Measurements from ENCODE around the gene WDR54. TPM values are rescaled to one million over a fixed set of nuclear protein-coding genes. Genes with fewer than 3 reads are reported as not detected.

WDR54 gene
- polyA plus RNA-seq, 2 of the 4 experiments (the other 2 are of a cell fraction) = 47.4 to 62.5 TPM

DNA sequence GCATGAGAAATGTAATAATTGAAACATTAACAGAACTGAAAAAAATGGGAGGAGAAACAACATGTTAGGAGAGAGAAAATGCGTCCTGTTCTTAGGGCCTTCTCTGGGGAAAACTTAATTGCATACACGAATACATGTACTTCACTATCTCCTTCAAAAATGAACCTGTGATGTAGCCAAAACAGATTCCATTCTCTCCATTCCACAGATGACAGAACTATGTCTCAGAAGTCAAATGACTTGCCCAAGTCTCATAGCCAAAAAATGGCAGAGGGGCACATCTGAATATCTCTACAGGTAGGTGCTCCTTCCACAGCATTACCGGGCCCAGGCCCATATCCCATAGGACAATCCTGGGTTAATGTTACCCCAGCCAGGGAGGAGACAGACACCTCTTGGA lies 37.5 kb upstream of the WDR54 start:
- POLR2A ChIA-PET = no interaction called here
- ATAC-seq = no peak
- TF ChIP-seq, protein P1, sequence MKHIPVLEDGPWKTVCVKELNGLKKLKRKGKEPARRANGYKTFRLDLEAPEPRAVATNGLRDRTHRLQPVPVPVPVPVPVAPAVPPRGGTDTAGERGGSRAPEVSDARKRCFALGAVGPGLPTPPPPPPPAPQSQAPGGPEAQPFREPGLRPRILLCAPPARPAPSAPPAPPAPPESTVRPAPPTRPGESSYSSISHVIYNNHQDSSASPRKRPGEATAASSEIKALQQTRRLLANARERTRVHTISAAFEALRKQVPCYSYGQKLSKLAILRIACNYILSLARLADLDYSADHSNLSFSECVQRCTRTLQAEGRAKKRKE (CRISPR knock-in tag; IDR thresholded peaks at IDR 0.05; ENCODE audit: low read depth) = no peak
- TF ChIP-seq HDAC2 (IDR thresholded peaks at IDR 0.05) (no peak), ZSCAN20 (CRISPR knock-in tag; IDR thresholded peaks at IDR 0.05) (no peak), SMC3 (IDR thresholded peaks at IDR 0.05) (no peak), TFCP2L1 (CRISPR knock-in tag; IDR thresholded peaks at IDR 0.05) (no peak), ESRRA (IDR thresholded peaks at IDR 0.05; ENCODE audit: borderline replicate concordance, low read length) (no peak), CHD2 (IDR thresholded peaks at IDR 0.05; ENCODE audit: low read length, partially characterized antibody) (no peak), HOXA7 (CRISPR knock-in tag; IDR thresholded peaks at IDR 0.05) (no peak), FOSB (CRISPR knock-in tag; IDR thresholded peaks at IDR 0.05) (no peak), PHF8 (IDR thresholded peaks at IDR 0.05; ENCODE audit: borderline replicate concordance, low read depth) (no peak), CEBPB (IDR thresholded peaks at IDR 0.05) (no peak), HOXB13 (CRISPR knock-in tag; IDR thresholded peaks at IDR 0.05; ENCODE audit: low read depth) (no peak), CBX2 (IDR thresholded peaks at IDR 0.05; ENCODE audit: borderline replicate concordance, low read depth) (no peak)
- TF ChIP-seq, protein P2, sequence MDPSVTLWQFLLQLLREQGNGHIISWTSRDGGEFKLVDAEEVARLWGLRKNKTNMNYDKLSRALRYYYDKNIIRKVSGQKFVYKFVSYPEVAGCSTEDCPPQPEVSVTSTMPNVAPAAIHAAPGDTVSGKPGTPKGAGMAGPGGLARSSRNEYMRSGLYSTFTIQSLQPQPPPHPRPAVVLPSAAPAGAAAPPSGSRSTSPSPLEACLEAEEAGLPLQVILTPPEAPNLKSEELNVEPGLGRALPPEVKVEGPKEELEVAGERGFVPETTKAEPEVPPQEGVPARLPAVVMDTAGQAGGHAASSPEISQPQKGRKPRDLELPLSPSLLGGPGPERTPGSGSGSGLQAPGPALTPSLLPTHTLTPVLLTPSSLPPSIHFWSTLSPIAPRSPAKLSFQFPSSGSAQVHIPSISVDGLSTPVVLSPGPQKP (IDR thresholded peaks at IDR 0.05; ENCODE audit: low read depth, low read length) = no peak
- TF ChIP-seq, protein P3, sequence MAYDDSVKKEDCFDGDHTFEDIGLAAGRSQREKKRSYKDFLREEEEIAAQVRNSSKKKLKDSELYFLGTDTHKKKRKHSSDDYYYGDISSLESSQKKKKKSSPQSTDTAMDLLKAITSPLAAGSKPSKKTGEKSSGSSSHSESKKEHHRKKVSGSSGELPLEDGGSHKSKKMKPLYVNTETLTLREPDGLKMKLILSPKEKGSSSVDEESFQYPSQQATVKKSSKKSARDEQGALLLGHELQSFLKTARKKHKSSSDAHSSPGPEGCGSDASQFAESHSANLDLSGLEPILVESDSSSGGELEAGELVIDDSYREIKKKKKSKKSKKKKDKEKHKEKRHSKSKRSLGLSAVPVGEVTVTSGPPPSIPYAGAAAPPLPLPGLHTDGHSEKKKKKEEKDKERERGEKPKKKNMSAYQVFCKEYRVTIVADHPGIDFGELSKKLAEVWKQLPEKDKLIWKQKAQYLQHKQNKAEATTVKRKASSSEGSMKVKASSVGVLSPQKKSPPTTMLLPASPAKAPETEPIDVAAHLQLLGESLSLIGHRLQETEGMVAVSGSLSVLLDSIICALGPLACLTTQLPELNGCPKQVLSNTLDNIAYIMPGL (CRISPR knock-in tag; IDR thresholded peaks at IDR 0.05; ENCODE audit: borderline replicate concordance) = no peak
- TF ChIP-seq, protein P4, sequence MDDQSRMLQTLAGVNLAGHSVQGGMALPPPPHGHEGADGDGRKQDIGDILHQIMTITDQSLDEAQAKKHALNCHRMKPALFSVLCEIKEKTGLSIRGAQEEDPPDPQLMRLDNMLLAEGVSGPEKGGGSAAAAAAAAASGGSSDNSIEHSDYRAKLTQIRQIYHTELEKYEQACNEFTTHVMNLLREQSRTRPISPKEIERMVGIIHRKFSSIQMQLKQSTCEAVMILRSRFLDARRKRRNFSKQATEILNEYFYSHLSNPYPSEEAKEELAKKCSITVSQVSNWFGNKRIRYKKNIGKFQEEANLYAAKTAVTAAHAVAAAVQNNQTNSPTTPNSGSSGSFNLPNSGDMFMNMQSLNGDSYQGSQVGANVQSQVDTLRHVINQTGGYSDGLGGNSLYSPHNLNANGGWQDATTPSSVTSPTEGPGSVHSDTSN (IDR thresholded peaks at IDR 0.05) = no peak
- TF ChIP-seq, protein P5, sequence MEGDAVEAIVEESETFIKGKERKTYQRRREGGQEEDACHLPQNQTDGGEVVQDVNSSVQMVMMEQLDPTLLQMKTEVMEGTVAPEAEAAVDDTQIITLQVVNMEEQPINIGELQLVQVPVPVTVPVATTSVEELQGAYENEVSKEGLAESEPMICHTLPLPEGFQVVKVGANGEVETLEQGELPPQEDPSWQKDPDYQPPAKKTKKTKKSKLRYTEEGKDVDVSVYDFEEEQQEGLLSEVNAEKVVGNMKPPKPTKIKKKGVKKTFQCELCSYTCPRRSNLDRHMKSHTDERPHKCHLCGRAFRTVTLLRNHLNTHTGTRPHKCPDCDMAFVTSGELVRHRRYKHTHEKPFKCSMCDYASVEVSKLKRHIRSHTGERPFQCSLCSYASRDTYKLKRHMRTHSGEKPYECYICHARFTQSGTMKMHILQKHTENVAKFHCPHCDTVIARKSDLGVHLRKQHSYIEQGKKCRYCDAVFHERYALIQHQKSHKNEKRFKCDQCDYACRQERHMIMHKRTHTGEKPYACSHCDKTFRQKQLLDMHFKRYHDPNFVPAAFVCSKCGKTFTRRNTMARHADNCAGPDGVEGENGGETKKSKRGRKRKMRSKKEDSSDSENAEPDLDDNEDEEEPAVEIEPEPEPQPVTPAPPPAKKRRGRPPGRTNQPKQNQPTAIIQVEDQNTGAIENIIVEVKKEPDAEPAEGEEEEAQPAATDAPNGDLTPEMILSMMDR (IDR thresholded peaks at IDR 0.05) = no peak
- H3K4me2 ChIP-seq = no peak overlapping the region
- DNase-seq (ENCODE audit: low read depth in 1 of 2, low spot score in 1 of 2) = no peak
- CTCF ChIA-PET = no interaction called here
- no peak overlapping the region for H3K4me3 ChIP-seq
- FAIRE-seq = no peak
- H3K9me3 ChIP-seq = no peaks in the 10 kb centered on the region
- peaks cover 21% of the 10 kb centered on the region; the same call in 2 of the 3 replicates for H3K4me1 ChIP-seq
- H3K27ac ChIP-seq = no peak overlapping the region
- WGBS (ENCODE audit: missing lambda C conversion rate) = 87% methylated on average over 3 of the region's 3 CpGs

DNA sequence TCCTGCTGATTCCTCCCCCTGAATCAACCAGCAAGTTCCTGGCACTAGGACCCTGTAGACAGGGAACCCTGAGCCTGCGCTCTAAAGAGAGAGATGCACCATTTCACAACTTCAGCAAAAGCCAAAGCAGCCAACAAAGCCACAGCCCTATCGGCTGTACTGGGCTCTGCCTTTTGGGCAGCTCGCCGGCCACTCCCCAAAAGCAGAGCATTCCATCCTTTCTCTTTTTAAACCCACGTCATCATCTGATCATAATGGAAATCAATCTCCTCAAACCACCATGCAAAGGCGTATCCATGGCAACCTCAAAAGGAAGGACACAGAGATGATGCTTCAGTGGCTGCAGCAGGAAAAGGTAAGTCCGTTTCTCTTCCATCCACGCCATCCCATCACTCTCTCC lies 36.1 kb upstream of the WDR54 start:
- no peak for DNase-seq (ENCODE audit: low read depth in 1 of 2, low spot score in 1 of 2)
- Histone ChIP-seq H3K4me1 (peaks cover 24% of the 10 kb centered on the region), H3K4me2 (no peak overlapping the region), H3K4me3 (no peak overlapping the region), H3K27ac (no peak overlapping the region), H3K9me3 (no peaks in the 10 kb centered on the region)
- FAIRE-seq = no peak
- CTCF ChIA-PET = interaction anchor here (1.0 to 1.2 kb wide), 2 partner anchors 10 to 15 kb away, joined by 3 read pairs; no protein-coding TSS in a partner anchor
- POLR2A ChIA-PET = no interaction called here
- WGBS (ENCODE audit: missing lambda C conversion rate) = 90% methylated on average over 8 of the region's 8 CpGs
- ATAC-seq = no peak
- no peak for TF ChIP-seq EHF (CRISPR knock-in tag; IDR thresholded peaks at IDR 0.05)
- no peak for TF ChIP-seq POLR2AphosphoS2 (conservative IDR thresholded peaks at IDR 0.05; ENCODE audit: low read length)
- TF ChIP-seq RARB (CRISPR knock-in tag; IDR thresholded peaks at IDR 0.05) = no peak
- TF ChIP-seq, protein P2 (IDR thresholded peaks at IDR 0.05; ENCODE audit: low read depth, low read length) = no peak
- TF ChIP-seq, protein P4 (IDR thresholded peaks at IDR 0.05) = no peak
- no peak for TF ChIP-seq ESRRA (IDR thresholded peaks at IDR 0.05; ENCODE audit: borderline replicate concordance, low read length)
- no peak for TF ChIP-seq BHLHE40 (IDR thresholded peaks at IDR 0.05; ENCODE audit: low read depth, low read length)
- TF ChIP-seq RAD21 (conservative IDR thresholded peaks at IDR 0.05 in 1 of 2, IDR thresholded peaks at IDR 0.05 in 1 of 2) = no peak
- no peak for TF ChIP-seq HOXB5 (CRISPR knock-in tag; IDR thresholded peaks at IDR 0.05)
- TF ChIP-seq HDAC2 (IDR thresholded peaks at IDR 0.05) = no peak

Data from A549 (cell line).